ENCODE data around the gene ATF7. TPM values are rescaled to one million over a fixed set of nuclear protein-coding genes. Genes with fewer than 3 reads are reported as not detected.
A peak's percentile ranks its signal among the peaks of the same experiment; 100 is the strongest.

Gene ATF7
- total and polyA plus RNA-seq, 2 of the 13 experiments (the other 11 are each of a cell fraction or from before 2014, with no cell fraction given) = 9.6 to 16.2 TPM

DNA sequence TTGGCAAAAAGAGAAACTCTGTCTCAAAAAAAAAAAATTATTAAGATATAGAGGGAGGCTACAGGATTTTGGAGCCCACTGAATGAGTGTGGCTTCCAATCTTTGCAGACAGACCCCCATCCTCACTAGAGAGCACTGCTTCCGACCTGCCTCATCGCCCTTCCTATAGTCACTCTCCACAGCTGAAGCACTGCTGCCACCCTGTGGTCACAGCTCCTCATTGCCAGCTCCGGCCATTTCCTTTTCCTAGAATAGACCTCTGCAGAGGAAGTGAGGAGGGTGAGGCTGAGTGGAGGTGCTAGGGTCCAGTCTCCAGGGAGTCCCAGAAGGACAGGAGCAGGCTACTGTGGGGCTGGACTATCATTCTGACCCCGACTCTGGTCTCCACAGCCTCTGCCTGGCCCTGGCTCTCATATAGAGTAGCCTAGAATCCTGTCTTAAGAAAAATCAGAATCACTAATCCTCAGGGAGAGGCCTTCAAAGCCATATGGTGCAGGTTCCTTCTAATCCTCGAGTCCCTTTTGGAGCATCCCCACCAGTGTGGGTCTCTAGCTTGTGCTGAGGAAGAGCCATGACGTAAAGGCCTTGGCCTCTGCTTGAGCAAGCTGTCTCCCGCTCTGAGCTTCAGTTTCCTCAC, 117.5 kb downstream of the ATF7 start (continued):
- TF ChIP-seq, protein P1, sequence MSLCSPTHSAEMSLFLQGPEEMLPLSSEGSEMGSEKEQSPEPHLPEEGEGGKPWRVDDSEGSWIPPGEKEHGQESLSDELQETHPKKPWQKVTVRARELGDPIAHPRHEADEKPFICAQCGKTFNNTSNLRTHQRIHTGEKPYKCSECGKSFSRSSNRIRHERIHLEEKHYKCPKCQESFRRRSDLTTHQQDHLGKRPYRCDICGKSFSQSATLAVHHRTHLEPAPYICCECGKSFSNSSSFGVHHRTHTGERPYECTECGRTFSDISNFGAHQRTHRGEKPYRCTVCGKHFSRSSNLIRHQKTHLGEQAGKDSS (CRISPR knock-in tag; IDR thresholded peaks at IDR 0.05; ENCODE audit: borderline replicate concordance, low read depth) = peak; percentile 52; the same call in 1 of the 2 replicates
- TF ChIP-seq PAX8 (CRISPR knock-in tag; IDR thresholded peaks at IDR 0.05; ENCODE audit: borderline replicate concordance) (no peak), SALL2 (CRISPR knock-in tag; IDR thresholded peaks at IDR 0.05) (no peak), ZNF605 (CRISPR knock-in tag; IDR thresholded peaks at IDR 0.05) (0 out of 2 replicates have a peak, but pooled peaks have one; percentile 39), SOX13 (IDR thresholded peaks at IDR 0.05) (no peak), SOX13 (CRISPR knock-in tag; conservative IDR thresholded peaks at IDR 0.05 in 1 of 2, IDR thresholded peaks at IDR 0.05 in 1 of 2) (no peak), ZNF616 (CRISPR knock-in tag; IDR thresholded peaks at IDR 0.05; ENCODE audit: low read depth) (no peak), SP2 (CRISPR knock-in tag; IDR thresholded peaks at IDR 0.05) (no peak), KDM4B (CRISPR knock-in tag; IDR thresholded peaks at IDR 0.05) (0 out of 2 replicates have a peak, but pooled peaks have one; percentile 21), AHR (CRISPR knock-in tag; IDR thresholded peaks at IDR 0.05) (0 out of 2 replicates have a peak, but pooled peaks have one; percentile 51), ISL2 (CRISPR knock-in tag; IDR thresholded peaks at IDR 0.05) (no peak), SMC3 (IDR thresholded peaks at IDR 0.05; ENCODE audit: low read length) (peak; percentile 89), HOXD1 (CRISPR knock-in tag; IDR thresholded peaks at IDR 0.05) (no peak), AKAP8 (CRISPR knock-in tag; IDR thresholded peaks at IDR 0.05) (no peak), RBFOX2 (IDR thresholded peaks at IDR 0.05; ENCODE audit: low read depth, low read length) (no peak), NFRKB (IDR thresholded peaks at IDR 0.05) (no peak), ZSCAN30 (CRISPR knock-in tag; IDR thresholded peaks at IDR 0.05) (no peak), CHD2 (IDR thresholded peaks at IDR 0.05; ENCODE audit: low read depth, low read length) (no peak), YY1 (IDR thresholded peaks at IDR 0.05; ENCODE audit: insufficient read depth, insufficient replicate concordance, low read depth, low read length) (peak; percentile 60)
- TF ChIP-seq, protein P2, sequence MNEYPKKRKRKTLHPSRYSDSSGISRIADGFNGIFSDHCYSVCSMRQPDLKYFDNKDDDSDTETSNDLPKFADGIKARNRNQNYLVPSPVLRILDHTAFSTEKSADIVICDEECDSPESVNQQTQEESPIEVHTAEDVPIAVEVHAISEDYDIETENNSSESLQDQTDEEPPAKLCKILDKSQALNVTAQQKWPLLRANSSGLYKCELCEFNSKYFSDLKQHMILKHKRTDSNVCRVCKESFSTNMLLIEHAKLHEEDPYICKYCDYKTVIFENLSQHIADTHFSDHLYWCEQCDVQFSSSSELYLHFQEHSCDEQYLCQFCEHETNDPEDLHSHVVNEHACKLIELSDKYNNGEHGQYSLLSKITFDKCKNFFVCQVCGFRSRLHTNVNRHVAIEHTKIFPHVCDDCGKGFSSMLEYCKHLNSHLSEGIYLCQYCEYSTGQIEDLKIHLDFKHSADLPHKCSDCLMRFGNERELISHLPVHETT (CRISPR knock-in tag; conservative IDR thresholded peaks at IDR 0.05) = no peak
- TF ChIP-seq, protein P3, sequence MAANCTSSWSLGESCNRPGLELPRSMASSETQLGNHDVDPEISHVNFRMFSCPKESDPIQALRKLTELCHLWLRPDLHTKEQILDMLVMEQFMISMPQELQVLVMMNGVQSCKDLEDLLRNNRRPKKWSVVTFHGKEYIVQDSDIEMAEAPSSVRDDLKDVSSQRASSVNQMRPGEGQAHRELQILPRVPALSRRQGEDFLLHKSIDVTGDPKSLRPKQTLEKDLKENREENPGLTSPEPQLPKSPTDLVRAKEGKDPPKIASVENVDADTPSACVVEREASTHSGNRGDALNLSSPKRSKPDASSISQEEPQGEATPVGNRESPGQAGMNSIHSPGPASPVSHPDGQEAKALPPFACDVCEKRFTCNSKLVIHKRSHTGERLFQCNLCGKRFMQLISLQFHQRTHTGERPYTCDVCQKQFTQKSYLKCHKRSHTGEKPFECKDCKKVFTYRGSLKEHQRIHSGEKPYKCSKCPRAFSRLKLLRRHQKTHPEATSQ (CRISPR knock-in tag; IDR thresholded peaks at IDR 0.05; ENCODE audit: borderline replicate concordance) = no peak
- TF ChIP-seq, protein P4, sequence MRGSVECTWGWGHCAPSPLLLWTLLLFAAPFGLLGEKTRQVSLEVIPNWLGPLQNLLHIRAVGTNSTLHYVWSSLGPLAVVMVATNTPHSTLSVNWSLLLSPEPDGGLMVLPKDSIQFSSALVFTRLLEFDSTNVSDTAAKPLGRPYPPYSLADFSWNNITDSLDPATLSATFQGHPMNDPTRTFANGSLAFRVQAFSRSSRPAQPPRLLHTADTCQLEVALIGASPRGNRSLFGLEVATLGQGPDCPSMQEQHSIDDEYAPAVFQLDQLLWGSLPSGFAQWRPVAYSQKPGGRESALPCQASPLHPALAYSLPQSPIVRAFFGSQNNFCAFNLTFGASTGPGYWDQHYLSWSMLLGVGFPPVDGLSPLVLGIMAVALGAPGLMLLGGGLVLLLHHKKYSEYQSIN (CRISPR knock-in tag; IDR thresholded peaks at IDR 0.05; ENCODE audit: borderline replicate concordance) = no peak
- TF ChIP-seq, protein P5, sequence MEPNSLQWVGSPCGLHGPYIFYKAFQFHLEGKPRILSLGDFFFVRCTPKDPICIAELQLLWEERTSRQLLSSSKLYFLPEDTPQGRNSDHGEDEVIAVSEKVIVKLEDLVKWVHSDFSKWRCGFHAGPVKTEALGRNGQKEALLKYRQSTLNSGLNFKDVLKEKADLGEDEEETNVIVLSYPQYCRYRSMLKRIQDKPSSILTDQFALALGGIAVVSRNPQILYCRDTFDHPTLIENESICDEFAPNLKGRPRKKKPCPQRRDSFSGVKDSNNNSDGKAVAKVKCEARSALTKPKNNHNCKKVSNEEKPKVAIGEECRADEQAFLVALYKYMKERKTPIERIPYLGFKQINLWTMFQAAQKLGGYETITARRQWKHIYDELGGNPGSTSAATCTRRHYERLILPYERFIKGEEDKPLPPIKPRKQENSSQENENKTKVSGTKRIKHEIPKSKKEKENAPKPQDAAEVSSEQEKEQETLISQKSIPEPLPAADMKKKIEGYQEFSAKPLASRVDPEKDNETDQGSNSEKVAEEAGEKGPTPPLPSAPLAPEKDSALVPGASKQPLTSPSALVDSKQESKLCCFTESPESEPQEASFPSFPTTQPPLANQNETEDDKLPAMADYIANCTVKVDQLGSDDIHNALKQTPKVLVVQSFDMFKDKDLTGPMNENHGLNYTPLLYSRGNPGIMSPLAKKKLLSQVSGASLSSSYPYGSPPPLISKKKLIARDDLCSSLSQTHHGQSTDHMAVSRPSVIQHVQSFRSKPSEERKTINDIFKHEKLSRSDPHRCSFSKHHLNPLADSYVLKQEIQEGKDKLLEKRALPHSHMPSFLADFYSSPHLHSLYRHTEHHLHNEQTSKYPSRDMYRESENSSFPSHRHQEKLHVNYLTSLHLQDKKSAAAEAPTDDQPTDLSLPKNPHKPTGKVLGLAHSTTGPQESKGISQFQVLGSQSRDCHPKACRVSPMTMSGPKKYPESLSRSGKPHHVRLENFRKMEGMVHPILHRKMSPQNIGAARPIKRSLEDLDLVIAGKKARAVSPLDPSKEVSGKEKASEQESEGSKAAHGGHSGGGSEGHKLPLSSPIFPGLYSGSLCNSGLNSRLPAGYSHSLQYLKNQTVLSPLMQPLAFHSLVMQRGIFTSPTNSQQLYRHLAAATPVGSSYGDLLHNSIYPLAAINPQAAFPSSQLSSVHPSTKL (CRISPR knock-in tag; IDR thresholded peaks at IDR 0.05) = 0 out of 2 replicates have a peak, but pooled peaks have one; percentile 12

All from HepG2 (cell line).